Endothelial cell of umbilical vein (primary cell): ENCODE measurements around the gene PRR19.

ENCODE experiments used
- JUN ChIP-seq: IDR thresholded peaks from 2 replicates; pipeline ENCODE4 v1.6.1; 2011; ENCODE audit warnings: borderline replicate concordance, low read depth; ENCODE audit not compliant: insufficient read length, insufficient read depth
- MAX ChIP-seq: IDR thresholded peaks from 2 replicates; pipeline ENCODE4 v1.6.1; 2011; ENCODE audit not compliant: insufficient read depth, insufficient read length
- POLR2A ChIP-seq: IDR thresholded peaks from 2 replicates; pipeline ENCODE4 v1.6.1; 2012; ENCODE audit warnings: low read depth, mild to moderate bottlenecking, control low read depth, low read length
- TF ChIP-seq, protein P1 (sequence below), 2 donors: IDR thresholded peaks; 1 replicate in 1 of 2; 2 replicates in 1 of 2; pipeline ENCODE4 v1.5.1; 2011; ENCODE audit warnings: low read length in 2 of 2, mild to moderate bottlenecking in 2 of 2, moderate library complexity in 2 of 2, control low read depth in 1 of 2, inconsistent platforms in 1 of 2, low read depth in 1 of 2; ENCODE audit not compliant: insufficient read depth in 1 of 2; ENCODE audit errors: extremely low read depth in 1 of 2

DNA sequence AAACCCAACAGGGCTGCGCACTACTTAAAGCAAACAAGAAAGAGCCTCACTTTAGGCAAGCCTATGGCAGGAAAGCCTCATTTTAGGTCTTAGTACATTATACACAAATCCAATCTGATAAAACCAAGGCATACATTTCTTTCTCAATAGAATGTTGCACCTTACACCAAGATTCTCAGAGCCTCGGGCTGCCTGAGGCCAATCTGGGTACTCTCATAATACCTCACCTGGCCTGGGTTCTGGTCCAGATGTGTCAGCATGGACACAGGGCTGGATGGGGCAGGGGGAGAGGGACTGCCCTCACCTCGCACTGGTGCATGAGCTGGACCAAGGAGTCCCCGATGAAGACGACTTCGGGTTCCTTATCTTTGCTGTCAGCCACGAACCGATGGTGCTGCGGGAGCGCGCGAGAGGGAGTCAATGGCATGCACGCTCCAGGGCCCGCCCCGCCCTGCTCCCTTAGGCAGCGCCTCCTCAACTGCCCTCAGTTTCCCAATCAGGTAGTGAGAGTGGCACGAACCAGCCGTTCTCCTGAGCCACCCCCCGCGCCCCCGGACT, at the start of gene PRR19:
- TF ChIP-seq POLR2A, result no peak
- TF ChIP-seq, protein P1, sequence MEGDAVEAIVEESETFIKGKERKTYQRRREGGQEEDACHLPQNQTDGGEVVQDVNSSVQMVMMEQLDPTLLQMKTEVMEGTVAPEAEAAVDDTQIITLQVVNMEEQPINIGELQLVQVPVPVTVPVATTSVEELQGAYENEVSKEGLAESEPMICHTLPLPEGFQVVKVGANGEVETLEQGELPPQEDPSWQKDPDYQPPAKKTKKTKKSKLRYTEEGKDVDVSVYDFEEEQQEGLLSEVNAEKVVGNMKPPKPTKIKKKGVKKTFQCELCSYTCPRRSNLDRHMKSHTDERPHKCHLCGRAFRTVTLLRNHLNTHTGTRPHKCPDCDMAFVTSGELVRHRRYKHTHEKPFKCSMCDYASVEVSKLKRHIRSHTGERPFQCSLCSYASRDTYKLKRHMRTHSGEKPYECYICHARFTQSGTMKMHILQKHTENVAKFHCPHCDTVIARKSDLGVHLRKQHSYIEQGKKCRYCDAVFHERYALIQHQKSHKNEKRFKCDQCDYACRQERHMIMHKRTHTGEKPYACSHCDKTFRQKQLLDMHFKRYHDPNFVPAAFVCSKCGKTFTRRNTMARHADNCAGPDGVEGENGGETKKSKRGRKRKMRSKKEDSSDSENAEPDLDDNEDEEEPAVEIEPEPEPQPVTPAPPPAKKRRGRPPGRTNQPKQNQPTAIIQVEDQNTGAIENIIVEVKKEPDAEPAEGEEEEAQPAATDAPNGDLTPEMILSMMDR (IDR thresholded peaks at IDR 0.05; ENCODE audit: extremely low read depth in 1 of 2, insufficient read depth in 1 of 2, low read depth in 1 of 2, low read length in 2 of 2), result no peak
- TF ChIP-seq JUN, result no peak
- TF ChIP-seq MAX, result no peak
